Endothelial cell (in vitro differentiated cells): ENCODE measurements around the gene FPR1. TPM values are rescaled to one million over a fixed set of nuclear protein-coding genes. Genes with fewer than 3 reads are reported as not detected.

Experiments used
- DNase-seq: peaks from one replicate; pipeline ENCODE4 v3.0.0; 2021; ENCODE audit warnings: low spot score
- H3K27ac Mint-ChIP-seq: one replicate; pipeline ENCODE4 v1.8.0; 2021; ENCODE audit warnings: mixed read lengths, inconsistent platforms; ENCODE audit not compliant: unreplicated experiment
- H3K27me3 Mint-ChIP-seq: one replicate; pipeline ENCODE4 v1.8.0; 2021; ENCODE audit warnings: mild to moderate bottlenecking, moderate library complexity, mixed read lengths, inconsistent platforms; ENCODE audit not compliant: unreplicated experiment
- H3K36me3 Mint-ChIP-seq: one replicate; pipeline ENCODE4 v1.8.0; 2021; ENCODE audit warnings: mild to moderate bottlenecking, low read depth, mixed read lengths, inconsistent platforms; ENCODE audit not compliant: unreplicated experiment
- H3K4me1 Mint-ChIP-seq: one replicate; pipeline ENCODE4 v1.8.0; 2021; ENCODE audit warnings: mild to moderate bottlenecking, mixed read lengths, inconsistent platforms; ENCODE audit not compliant: unreplicated experiment
- H3K4me3 Mint-ChIP-seq: one replicate; pipeline ENCODE4 v1.8.0; 2021; ENCODE audit warnings: mild to moderate bottlenecking, mixed read lengths, inconsistent platforms; ENCODE audit not compliant: unreplicated experiment
- H3K9me3 Mint-ChIP-seq: one replicate; pipeline ENCODE4 v1.8.0; 2021; ENCODE audit warnings: mixed read lengths, inconsistent platforms; ENCODE audit not compliant: unreplicated experiment
- CTCF ChIP-seq: fragments of 200-600 bp; sonication (generic); IDR thresholded peaks from one replicate; pipeline ENCODE4 v1.5.0; 2021; ENCODE audit warnings: antibody characterized with exemption; ENCODE audit not compliant: unreplicated experiment
- total RNA-seq: library from RNA; stranded (reverse); fragmentation: NEBNext Ultra II Directional; extraction: Animal tissue kit (Norgen Biotek cat#: 25700); gene quantifications from one replicate; pipeline ENCODE4 v1.2.1, GENCODE V29; 2021; ENCODE audit not compliant: unreplicated experiment

The FPR1 gene
- total RNA-seq, 1 donor from 2014 or later = 0.67 TPM

GRCh38 chr19:51771376-51772130 is 19.9 kb upstream of the FPR1 start:
- no peaks in the 10 kb centered on the region for H3K27me3 Mint-ChIP-seq
- H3K4me1 Mint-ChIP-seq = peaks cover 4% of the 10 kb centered on the region
- no peak overlapping the region for H3K27ac Mint-ChIP-seq
- no peak for TF ChIP-seq CTCF
- H3K36me3 Mint-ChIP-seq = no peaks in the 10 kb centered on the region
- peaks cover 4% of the 10 kb centered on the region for H3K9me3 Mint-ChIP-seq
- no peak for DNase-seq
- H3K4me3 Mint-ChIP-seq = no peak overlapping the region

- Mint-ChIP-seq H3K27me3 (peaks cover 6% of the 10 kb centered on the region), H3K36me3 (no peaks in the 10 kb centered on the region), H3K9me3 (peaks cover 4% of the 10 kb centered on the region), H3K4me1 (peaks cover 9% of the 10 kb centered on the region), H3K27ac (no peak overlapping the region), H3K4me3 (no peak overlapping the region)
- TF ChIP-seq CTCF = no peak
- no peak for DNase-seq
Observed at GRCh38 chr19:51766461-51766860, 14.8 kb upstream of the FPR1 start.

GRCh38 chr19:51765086-51765485 is 13.4 kb upstream of the FPR1 start:
- peaks cover 12% of the 10 kb centered on the region for H3K4me1 Mint-ChIP-seq
- TF ChIP-seq CTCF = no peak
- H3K4me3 Mint-ChIP-seq = no peak overlapping the region
- H3K27ac Mint-ChIP-seq = no peak overlapping the region
- H3K36me3 Mint-ChIP-seq = no peaks in the 10 kb centered on the region
- no peak for DNase-seq
- peaks cover 4% of the 10 kb centered on the region for H3K9me3 Mint-ChIP-seq
- H3K27me3 Mint-ChIP-seq = peaks cover 6% of the 10 kb centered on the region

GRCh38 chr19:51761696-51762095 is 10.0 kb upstream of the FPR1 start:
- Mint-ChIP-seq H3K4me3 (no peak overlapping the region), H3K36me3 (no peaks in the 10 kb centered on the region), H3K9me3 (no peaks in the 10 kb centered on the region), H3K4me1 (peaks cover 10% of the 10 kb centered on the region), H3K27me3 (peaks cover 6% of the 10 kb centered on the region), H3K27ac (no peak overlapping the region)
- no peak for TF ChIP-seq CTCF
- DNase-seq = no peak

- Mint-ChIP-seq H3K36me3 (no peaks in the 10 kb centered on the region), H3K27me3 (peaks cover 3% of the 10 kb centered on the region), H3K9me3 (peaks cover under 1% of the 10 kb centered on the region), H3K27ac (no peak within 1 kb of the TSS), H3K4me3 (no peak within 1 kb of the TSS), H3K4me1 (peaks cover 4% of the 10 kb centered on the region)
- no peak for TF ChIP-seq CTCF
- no peak for DNase-seq
Observed at GRCh38 chr19:51760697-51761356, 9.1 kb upstream of the FPR1 start, which contains the start of gene FPR2. TSS of gene FPR2 (plus strand) at chr19:51761180. CDS start at chr19:51768659, 7,479 bp downstream.
